Measurements from ENCODE around the gene CD44.

CD44 gene

DNA sequence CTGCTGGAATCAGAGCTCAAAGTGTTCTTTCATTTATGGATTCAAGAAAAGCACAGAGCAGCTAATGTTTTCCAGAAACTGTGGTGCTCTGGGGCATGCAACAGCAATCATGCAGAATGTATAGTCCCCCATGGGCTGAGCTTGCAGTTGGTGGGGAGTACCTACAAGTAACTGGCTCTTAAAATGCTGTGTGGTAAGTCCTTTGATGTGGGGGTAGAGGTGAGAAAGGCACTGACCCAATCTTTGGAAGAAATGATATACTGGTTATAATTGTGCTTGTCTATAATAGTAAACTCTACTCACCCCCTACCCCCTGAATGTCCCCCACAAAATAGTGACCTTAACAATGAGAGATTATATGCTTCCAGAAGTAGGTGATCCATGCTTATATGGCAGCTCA lies 29.1 kb upstream of the CD44 start:
- Histone ChIP-seq H3K9ac (no peak overlapping the region), H3K4me2 (no peak overlapping the region), H3K79me2 (ENCODE audit: insufficient read depth, low read depth) (no peaks in the 10 kb centered on the region), H3K4me1 (ENCODE audit: low read depth, poor library complexity, severe bottlenecking) (no peaks in the 10 kb centered on the region), H2AFZ (ENCODE audit: low read depth) (no peak overlapping the region), H3K4me3 (IDR thresholded peaks at IDR 0.05; ENCODE audit: insufficient read depth, low read depth, low read length) (no peak overlapping the region), H3K36me3 (ENCODE audit: insufficient read depth) (no peaks in the 10 kb centered on the region), H3K27me3 (ENCODE audit: insufficient read depth, low read depth) (no peaks in the 10 kb centered on the region), H3K27ac (no peak overlapping the region), H4K20me1 (ENCODE audit: insufficient read depth) (no peaks in the 10 kb centered on the region)
- TF ChIP-seq, protein P1, sequence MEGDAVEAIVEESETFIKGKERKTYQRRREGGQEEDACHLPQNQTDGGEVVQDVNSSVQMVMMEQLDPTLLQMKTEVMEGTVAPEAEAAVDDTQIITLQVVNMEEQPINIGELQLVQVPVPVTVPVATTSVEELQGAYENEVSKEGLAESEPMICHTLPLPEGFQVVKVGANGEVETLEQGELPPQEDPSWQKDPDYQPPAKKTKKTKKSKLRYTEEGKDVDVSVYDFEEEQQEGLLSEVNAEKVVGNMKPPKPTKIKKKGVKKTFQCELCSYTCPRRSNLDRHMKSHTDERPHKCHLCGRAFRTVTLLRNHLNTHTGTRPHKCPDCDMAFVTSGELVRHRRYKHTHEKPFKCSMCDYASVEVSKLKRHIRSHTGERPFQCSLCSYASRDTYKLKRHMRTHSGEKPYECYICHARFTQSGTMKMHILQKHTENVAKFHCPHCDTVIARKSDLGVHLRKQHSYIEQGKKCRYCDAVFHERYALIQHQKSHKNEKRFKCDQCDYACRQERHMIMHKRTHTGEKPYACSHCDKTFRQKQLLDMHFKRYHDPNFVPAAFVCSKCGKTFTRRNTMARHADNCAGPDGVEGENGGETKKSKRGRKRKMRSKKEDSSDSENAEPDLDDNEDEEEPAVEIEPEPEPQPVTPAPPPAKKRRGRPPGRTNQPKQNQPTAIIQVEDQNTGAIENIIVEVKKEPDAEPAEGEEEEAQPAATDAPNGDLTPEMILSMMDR (conservative IDR thresholded peaks at IDR 0.05; ENCODE audit: low read depth, low read length) = no peak

DNA sequence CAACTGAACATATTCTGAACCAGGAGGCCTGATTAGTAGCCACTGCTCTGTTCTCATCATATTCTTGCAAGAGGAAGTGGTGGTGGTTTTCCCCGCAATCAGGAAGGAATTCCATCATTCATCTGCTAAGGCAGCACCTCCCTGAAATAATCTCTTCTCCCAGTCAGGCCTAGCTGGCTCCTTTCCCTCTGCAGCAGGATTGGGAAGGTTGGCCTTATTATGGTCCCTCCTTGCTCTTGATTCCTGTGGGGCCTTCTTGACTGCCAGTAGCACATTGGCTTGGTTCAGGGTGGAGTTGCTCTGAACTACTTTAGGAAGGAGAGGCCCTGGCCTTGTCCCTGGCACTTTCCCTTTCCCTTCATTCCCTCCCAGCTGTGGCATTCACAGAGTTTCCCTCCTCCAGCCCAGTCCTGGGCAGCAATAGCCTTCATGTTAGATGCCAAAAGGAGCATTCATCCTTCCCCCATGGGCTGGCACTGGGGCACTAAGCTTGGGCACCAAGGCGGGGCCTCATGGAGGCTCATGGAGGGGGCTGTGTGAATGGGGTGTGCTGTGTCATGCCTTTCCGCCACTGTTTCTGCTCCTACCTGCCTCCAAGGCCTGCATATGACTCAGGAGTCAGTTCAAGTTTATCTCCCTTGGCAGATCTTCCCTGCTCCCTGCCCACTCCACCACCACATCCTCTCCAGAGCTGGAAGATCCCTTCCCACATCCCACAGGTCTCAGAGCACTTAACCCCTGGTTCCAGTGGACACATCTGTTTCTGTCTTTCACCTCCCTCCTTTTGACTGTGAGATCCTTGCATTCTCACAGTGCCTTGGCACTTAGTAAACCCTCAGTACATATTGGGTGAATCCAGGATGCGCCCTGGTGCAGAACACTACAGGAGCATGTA lies 27.6 kb upstream of the CD44 start:
- TF ChIP-seq, protein P1 (conservative IDR thresholded peaks at IDR 0.05; ENCODE audit: low read depth, low read length) = no peak
- H3K4me1 ChIP-seq (ENCODE audit: low read depth, poor library complexity, severe bottlenecking) = no peaks in the 10 kb centered on the region
- no peak overlapping the region for H2AFZ ChIP-seq (ENCODE audit: low read depth)
- no peak overlapping the region for H3K27ac ChIP-seq
- no peaks in the 10 kb centered on the region for H3K36me3 ChIP-seq (ENCODE audit: insufficient read depth)
- no peaks in the 10 kb centered on the region for H4K20me1 ChIP-seq (ENCODE audit: insufficient read depth)
- no peak overlapping the region for H3K4me3 ChIP-seq (IDR thresholded peaks at IDR 0.05; ENCODE audit: insufficient read depth, low read depth, low read length)
- H3K9ac ChIP-seq = no peak overlapping the region
- no peaks in the 10 kb centered on the region for H3K79me2 ChIP-seq (ENCODE audit: insufficient read depth, low read depth)
- H3K27me3 ChIP-seq (ENCODE audit: insufficient read depth, low read depth) = no peaks in the 10 kb centered on the region
- no peak overlapping the region for H3K4me2 ChIP-seq

DNA sequence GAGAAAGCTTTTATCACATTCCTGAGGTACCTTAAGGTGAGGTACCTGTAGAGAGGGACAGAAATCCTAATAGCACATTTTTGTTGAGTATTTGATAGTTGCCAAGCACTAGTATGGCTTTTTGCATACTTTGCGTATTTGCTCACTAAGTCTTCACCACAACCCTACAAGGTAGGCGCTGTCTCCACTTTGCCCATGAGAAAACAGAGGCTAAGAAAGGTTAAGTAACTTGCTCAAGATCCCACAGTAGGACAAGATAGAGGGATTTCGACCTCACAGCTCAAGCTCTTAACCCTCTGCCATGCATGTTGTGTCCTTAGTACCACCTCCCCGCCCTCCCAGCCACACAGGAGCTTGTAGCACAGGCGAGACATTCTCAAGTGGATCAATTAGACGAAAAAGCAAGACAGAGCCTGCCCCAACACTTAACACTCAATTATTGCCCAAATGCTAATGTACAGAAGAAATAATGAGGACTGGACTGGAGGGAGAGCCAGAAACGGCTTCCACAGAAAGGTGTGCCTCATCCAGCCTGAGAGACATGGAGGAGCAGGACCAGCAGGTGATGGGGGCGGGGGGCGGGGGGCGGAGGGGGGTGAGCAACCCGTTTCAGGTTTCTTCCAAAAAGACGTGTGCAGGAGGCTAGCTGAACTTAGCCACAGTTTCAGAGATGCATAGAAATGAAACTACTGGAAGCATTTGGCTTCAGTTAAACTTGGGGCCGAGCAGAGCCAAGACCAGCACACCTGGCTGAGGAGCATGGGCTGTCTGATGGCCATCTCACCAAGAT lies 26.7 kb upstream of the CD44 start:
- Histone ChIP-seq H3K36me3 (ENCODE audit: insufficient read depth) (no peaks in the 10 kb centered on the region), H3K27me3 (ENCODE audit: insufficient read depth, low read depth) (no peaks in the 10 kb centered on the region), H3K4me2 (no peak overlapping the region), H3K9ac (no peak overlapping the region), H2AFZ (ENCODE audit: low read depth) (no peak overlapping the region), H3K79me2 (ENCODE audit: insufficient read depth, low read depth) (no peaks in the 10 kb centered on the region), H3K27ac (no peak overlapping the region), H4K20me1 (ENCODE audit: insufficient read depth) (no peaks in the 10 kb centered on the region), H3K4me3 (IDR thresholded peaks at IDR 0.05; ENCODE audit: insufficient read depth, low read depth, low read length) (no peak overlapping the region), H3K4me1 (ENCODE audit: low read depth, poor library complexity, severe bottlenecking) (no peaks in the 10 kb centered on the region)
- TF ChIP-seq, protein P1 (conservative IDR thresholded peaks at IDR 0.05; ENCODE audit: low read depth, low read length) = no peak

DNA sequence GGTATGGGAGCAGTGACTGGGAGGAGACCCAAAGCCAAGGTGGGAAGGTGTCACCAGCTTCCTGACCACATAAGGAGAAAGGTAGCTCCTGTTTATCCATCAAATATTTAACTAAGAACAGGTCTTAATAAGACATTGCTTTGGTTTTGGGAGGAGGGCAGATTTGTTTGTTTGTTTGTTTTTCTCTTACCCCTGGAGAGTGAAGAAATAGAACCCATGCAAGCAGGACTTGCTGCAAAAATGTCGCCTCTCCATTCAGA lies 26.2 kb upstream of the CD44 start:
- Histone ChIP-seq H2AFZ (ENCODE audit: low read depth) (no peak overlapping the region), H3K27ac (no peak overlapping the region), H3K79me2 (ENCODE audit: insufficient read depth, low read depth) (no peaks in the 10 kb centered on the region), H3K36me3 (ENCODE audit: insufficient read depth) (no peaks in the 10 kb centered on the region), H4K20me1 (ENCODE audit: insufficient read depth) (no peaks in the 10 kb centered on the region), H3K27me3 (ENCODE audit: insufficient read depth, low read depth) (no peaks in the 10 kb centered on the region), H3K4me1 (ENCODE audit: low read depth, poor library complexity, severe bottlenecking) (no peaks in the 10 kb centered on the region), H3K4me2 (no peak overlapping the region), H3K4me3 (IDR thresholded peaks at IDR 0.05; ENCODE audit: insufficient read depth, low read depth, low read length) (no peak overlapping the region), H3K9ac (no peak overlapping the region)
- TF ChIP-seq, protein P1 (conservative IDR thresholded peaks at IDR 0.05; ENCODE audit: low read depth, low read length) = no peak

Measured in KMS-11 (cell line).